Measurements from ENCODE around the gene QSER1.
A peak's percentile ranks its signal among the peaks of the same experiment; 100 is the strongest.

QSER1 gene

DNA sequence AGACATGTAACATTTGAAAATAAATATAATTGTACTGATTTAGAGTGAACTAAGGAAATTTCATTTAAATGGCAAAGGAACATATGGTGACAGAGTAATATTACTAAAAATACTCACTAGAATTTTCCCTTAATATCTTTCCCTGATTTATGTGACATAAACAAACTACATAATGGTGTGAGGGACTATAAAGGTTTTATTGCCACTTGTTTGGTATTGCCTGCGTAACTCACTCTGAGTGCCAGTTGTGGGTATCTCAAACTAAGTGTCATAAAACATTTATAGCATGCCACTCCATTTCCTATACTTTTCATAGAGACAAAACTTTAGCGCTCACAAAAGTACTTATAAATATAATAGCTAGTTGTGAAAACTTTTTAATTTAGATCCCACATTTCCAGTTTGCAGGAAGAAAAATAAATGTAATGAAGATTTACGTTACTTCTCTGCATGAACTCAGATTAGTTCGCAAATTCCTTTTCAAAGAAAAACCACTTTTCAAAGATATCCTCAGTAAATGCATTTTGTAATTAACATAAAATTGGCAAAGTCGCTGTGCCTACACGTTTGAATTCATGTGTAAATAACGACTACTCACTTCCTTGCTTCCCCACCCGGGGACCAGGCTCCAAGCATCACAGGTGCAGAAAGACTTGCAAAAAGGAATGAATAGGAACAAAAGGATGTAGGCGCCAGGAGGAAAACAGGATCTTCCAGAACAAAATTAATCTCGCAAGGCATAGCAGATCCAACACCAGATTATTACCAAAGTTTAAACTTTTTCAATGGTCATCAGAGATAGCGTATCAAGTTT is 1.6 kb upstream of the QSER1 start:
- DNase-seq = no peak

DNA sequence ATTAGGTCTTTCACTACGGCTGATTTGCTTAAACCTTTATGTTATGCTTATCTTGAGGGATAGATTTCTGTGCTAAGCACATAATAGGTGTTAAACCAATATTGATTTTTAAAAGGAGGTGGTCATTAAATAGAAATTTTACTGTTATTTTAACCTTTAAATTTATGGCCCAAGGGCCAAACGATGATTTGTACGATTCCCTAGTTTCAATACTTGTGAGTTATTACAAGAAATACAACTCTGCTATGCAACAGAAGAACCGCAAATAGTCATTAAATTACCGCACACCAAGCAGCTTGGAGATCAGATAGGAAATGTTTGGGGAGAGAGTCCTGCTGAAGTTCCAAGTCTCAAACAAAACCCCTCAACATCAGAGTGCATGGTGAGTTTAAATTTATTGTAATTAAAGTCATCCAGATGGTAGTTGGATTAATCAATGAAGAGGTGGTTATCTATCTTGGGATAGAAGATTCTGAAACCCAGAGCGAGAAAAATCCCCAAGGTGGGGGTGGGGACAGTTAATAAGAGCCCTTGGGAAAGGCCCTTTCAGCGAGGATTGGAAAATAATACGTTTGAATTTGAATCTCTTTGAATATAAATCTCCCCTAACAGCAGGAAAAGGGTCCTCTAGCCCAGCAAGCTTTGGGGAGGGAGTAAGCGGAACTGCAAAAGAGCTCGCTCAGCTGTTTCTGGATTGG is 805 bp upstream of the QSER1 start:
- DNase-seq = peak; percentile 20

DNA sequence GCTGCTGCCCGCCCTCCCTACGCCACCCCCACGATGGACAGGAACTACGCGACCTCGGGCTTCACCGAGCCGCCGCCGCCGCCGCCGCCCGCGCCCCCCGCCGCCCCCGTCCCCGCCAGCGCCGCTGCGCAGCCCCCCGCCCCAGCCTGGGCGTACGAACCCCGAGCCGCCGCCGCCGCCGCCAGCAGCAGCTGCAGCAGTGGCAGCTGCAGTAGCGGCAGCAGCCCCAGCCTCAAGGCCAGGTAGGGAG is 407 bp downstream of the QSER1 start:
- no peak for DNase-seq

DNA sequence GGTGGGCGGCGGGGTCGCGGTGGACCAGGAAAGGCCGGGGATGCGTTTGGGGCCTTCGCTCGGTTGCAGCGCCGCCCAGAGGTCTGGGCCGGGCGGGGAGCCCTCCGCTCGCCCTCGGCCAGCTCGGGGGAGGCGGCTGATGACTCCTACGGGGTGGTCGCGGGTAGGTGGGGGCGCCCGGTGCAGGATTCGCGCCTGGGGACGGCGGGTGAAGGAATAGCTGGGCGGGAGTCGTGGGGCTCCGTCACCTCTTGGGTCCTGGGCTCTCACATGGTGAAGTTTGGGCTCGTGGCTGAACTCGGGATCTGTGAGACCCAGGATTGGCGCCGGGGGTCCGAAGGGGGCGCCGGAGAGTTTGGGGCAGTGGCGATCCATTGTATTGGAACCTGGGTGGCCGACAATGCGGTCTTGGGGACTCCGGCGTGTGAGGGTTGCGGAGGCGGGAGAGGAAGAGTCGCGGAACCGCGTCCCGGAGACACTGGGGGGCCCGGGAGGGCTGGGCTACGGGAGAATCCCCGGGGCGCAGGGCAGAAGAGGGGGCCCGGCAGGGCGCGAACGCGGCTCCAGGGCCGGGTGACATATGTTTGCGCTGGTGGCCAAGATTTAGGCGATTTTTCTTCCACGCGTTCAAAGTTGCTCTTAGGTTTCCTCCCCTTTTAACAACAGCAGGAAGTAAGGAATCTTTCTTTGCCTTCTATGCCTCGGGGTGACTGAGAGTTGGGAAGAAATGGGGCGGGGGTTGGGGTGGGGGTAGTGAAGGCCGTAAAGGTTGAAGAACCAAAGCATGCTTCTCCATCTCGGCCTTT is 935 bp downstream of the QSER1 start:
- DNase-seq = peak; percentile 85

DNA sequence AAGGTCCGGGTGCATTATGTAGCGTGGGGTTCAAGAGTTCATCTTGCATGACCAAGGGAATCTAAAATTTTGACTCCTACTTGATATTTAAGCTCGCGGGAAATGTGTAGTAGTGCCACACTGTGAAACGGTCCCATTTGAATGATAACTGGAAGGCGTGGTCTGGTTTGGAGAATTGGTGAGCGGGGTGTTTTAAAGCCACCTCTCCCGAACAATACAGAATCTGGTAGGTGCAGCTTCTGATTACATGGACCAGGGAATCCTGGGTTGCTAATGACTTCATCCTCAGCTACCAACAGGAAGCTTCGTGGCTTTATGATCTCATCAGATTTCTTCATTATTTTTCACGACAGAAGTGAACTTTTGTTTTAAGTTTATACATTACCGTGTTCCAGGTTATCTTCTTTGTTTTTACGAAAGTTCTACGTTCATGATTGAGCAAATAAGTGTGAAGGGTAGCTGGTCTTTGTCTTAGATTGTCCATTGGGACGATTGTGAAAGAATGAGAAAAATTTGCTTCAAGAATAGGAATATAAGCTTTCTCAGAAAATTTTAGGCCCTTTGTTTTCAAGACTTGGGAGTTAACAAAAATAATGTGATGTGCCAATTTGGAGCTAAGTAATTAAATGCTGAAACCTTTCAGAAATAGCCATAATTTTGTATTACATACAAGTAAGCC is 1.7 kb downstream of the QSER1 start:
- no peak for DNase-seq

DNA sequence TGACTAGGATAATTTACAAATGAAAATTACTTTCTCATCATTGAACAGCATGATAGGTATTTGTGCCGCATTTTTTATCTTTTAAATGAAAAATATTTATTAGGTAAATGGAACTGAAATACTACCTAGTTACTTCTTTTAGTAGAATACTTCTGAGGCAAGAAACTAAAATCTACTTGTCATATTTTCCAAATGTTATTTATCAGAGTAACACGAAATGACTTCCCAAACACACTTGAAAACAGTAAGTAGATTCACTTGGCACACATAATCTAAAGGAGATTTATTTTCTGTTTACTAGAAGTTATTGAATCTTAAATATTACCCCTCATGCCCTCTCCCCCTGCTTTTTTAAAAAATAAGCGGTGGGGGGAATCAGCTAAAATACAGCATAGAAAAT is 2.3 kb downstream of the QSER1 start:
- no peak for DNase-seq

DNA sequence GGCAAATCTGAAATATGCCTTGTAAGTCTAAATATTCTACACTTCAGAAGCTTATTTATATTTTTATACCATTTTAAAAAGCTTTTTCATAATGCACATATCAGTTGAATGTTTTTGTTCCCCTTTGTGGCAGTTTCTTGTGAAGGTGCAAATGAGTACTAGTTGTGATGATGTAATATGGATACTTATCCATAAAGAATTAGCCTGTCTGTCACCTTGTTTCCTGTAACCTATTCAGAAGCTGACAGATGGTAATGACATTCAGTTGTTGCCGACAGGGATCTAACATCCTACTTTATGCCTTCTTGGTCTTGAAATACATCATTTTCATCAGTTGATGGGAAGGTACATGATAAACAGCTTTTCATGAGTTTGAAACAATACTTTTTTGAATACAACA is 2.9 kb downstream of the QSER1 start:
- DNase-seq = no peak

DNA sequence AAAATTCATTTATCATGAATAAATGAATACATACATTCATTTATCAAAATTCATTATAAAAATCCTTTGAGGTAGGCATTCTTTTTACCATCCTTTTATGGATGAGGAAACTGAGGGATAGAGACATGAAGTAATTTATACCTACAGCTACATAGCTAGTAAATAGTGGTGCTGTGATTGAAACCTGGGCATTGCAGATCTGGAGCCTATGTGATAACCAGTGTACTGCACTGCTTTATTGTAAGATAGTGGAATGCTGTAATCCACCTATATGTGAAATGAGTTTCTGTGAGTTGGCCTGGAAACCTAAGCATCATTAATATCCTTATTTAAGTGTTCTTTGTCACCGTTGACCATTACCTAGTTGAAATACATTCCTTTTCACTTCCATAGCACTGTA is 4.5 kb downstream of the QSER1 start:
- no peak for DNase-seq

DNA sequence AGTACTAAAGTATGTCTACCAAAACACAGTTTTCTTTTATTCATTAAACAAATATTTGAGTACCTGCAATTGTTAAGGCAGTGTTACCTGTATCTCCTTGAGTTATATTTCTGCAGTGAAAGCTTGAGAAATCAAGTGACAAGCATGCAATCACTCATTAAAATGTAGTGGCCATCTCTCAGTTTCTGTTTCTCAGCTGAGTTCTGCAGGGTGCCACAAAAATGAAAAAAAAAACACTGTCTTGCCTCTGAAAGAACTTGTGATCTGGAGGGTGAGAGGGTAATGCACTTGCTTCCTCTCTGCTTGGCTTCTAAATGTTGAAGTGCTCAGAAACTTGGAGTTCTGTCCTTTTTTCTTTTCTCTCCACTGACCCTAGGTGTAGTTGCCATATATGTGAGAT is 6.8 kb downstream of the QSER1 start:
- DNase-seq = no peak

DNA sequence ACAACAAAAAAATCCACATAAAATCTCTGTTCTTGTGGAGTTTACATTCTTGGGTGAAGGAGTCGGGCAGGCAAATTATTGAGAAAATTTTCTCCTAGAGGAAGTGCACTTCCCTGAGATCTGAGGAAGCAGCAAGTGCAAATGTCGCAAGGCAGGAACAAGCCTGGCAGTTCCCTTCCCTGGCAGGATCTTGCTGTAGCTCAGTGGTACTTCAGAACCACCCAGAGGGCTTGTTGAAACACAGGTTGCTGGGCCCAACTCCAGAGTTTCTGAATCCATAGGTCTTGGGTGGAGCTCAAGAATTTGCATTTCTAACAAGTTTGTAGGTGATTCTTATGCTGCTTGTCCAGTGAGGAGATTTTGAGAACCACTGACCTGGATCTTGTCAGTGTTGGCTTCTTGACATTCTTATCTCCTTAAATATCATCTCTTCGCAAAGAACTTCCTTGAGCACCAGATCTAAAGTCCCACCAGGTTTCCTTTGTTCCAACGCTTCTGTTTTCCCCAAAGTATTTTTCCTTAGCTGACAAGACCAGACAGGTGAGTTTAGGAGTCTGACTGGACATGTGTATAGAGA is 9.6 kb downstream of the QSER1 start:
- no peak for DNase-seq

DNA sequence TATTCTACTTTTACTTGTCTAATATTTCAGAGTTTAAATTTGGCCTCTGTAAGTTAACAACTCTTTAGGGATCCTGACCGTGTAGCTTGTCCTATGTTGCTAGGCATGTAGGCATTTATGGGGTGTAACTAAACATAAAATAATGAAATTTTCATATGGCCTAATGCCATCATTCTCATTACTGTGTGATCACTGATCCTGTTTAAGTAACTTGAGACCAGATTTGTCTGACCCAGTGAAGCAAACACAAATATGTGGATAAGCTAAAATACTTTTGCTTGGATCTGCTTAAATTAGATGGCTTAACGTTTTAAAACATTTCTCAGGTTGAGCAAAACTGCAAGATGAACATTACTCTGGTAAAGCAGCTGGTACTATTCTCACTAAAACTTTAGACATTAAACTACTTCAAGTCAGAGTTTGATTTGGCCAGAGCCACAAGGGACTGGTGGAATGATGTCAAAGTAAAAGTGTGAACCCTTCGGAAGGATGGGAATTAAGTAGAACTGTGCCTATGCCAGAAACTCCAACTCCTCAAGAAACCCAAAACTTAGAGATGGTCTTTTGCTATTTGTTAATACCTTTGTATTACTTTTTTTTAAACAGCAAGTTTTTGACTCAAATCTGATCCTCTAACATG is 12.5 kb downstream of the QSER1 start:
- DNase-seq = no peak

DNA sequence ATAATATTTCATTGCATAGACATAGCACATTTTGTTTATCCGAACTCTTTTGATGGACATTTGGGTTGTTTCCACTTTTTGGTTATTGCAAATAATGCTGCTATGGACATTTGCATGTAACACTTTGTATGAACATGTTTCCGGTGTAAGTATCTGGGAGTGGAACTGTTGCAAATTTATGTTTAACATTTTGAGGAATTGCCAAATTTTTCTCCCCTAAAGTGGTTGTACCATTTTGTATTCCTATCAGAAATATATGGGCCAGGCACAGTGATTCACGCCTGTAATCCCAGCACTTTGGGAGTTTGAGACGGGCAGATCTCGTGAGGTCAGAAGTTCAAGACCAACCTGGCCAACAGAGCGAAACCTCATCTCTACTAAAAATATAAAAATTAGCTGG is 16.0 kb downstream of the QSER1 start:
- no peak for DNase-seq

DNA sequence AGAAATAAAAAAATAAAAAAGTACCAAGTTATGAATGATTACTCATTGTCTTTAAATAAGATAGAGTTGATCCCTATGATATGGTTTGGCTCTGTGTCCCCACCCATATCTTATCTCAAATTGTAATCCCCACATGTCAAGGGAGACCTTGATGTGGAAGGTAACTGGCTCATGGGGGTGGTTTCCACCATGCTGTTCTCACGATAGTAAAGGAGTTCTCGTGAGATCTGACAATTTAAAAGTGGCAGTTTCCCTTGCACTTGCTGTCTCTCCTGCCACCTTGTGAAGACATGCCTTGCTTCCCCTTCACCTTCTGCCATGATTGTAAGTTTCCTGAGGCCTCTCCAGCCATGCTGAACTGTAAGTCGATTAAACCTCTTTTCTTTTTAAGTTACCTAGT is 18.8 kb downstream of the QSER1 start:
- DNase-seq = no peak

DNA sequence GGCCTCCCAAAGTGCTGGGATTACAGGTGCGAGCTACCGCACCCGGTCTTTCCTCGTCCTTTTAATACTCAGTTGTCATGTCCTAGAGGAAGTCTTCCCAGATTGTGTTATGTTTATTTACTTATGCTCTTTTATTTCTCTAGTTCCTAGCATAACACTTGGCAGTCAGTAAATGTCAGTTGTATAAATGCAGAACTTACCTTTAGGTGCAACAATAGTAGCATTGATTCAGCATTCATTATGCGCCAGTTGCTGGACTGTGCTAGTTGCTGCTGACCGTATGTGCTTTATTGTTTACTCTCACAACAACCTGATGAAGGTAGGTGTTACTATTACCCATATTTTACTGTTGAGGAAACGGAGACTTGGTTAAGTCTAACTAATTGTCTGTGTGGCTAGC is 20.8 kb downstream of the QSER1 start:
- no peak for DNase-seq

DNA sequence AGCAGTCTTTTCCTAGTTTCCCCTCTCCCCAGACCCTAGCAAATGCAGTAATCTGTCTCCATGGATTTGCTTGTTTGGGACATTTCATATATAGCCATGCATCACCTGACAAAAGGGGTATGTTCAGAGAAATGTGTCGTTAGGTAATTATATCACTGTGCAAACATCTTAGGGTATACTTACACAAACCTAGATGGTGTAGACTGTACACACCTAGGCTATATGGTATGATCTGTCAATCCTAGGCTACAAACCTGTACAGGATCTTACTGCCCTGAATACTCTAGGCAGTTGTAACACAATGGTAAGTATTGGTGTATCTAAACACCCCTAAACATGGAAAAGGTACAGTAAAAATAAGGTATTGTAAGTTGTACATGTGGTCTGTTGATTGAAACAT is 23.8 kb downstream of the QSER1 start:
- DNase-seq = no peak

DNA sequence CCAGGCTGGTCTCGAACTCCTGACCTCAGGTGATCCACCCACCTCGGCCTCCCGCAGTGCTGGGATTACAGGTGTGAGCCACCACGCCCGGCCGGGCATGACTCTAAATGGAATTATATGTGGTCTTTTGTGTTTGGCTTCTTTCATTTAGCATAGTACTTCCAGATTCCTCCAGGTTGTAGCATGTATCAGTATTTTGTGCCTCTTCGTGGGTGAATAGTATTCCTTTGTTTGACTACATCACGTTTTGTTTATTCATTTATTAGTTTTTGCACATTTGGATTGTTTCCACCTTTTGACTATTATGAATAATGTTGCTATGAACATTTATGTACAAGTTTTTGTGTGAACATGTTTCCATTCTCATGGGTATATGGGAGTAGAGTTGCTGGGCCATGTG is 24.4 kb downstream of the QSER1 start:
- DNase-seq = no peak

DNA sequence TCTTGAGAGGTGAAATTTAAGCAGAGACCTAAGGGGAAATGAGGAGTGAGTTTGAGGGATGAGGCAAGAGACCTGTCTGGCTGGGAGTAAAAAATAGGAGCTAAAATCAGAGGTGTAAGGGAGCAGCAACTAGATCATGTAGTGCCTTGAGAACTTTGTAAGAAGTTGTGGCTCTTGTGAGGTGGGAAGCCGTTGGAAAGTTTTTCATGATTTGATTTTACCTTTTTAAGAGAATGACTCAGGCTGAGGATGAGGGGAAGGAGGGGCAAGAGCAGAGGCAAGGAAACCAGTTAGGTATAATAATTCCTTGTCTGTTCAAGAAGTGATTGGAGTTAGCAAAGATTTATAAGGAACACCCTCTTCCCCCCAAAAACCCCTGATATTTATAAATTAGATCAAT is 25.8 kb downstream of the QSER1 start:
- DNase-seq = no peak

DNA sequence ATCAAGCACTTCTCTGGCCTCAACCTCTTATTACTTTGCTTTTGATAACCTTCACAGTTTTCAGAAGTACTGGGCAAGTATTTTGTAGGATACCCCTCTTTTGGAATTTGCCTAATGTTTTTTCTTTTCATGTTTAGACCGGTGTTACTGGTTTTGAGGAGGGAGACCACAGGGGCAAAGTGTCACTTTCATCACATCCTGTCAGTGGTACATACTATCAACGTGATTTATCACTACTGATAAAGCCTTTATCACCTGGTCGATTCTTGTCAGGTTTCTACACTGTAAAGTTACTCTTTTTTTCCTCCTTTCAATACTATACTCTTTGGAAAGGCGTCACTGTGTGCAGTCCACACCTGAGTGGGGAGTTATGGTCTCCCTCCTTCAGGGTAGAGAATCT is 26.7 kb downstream of the QSER1 start:
- no peak for DNase-seq

DNA sequence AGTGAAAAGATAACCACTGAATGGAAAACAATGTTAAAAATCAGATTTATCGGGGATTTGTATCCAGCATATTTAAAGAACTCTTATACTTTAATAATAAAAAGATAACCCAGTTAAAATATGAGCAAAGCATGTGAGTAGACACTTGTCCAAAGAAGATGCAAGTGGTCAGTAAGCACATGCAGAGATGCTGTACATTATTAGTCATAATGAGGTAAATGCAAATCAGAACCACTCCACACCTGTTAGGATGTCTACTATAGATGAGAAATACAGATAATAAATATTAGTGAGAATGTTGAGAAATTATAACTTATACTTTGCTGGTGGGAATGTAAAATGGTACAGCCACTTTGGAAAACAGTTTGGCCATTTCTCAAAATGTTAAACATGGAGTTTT is 28.0 kb downstream of the QSER1 start:
- DNase-seq = no peak

DNA sequence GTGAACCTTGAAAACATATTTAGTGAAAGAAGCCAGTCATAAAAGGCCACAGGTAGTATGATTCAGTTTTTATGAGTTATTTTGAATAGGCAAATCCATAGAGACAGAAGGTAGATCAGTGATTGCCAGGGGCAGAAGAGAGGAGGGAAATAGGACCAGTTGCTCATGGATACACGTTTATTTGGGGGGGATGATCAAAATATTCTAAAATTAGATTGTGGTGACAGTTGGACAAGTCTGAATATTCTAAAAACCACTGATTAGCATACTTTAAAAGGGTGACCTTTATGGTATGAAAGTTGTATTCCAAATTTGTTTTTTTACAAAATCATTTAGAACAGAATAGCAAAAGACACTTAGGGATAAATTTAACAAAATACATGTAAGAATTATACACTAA is 28.6 kb downstream of the QSER1 start:
- DNase-seq = no peak

DNA sequence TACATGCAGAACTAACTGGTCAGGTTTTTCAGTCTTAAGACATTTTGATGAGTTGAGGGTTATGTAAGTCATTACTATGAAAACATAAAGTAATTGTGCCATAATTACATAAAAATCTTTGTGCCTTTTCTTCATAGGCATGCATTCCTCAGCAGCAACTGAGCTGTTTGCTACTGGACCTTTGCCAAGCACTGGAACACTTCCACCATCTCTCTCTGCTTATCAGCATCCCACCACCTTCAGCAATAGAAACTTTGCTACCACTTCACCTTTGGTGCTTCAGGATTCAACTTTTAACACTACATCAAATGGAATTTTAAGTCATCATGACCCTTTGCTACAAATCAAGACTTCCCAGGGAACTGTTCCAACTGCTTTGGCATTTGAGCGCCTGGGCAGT is 39.0 kb downstream of the QSER1 start:
- DNase-seq = no peak

DNA sequence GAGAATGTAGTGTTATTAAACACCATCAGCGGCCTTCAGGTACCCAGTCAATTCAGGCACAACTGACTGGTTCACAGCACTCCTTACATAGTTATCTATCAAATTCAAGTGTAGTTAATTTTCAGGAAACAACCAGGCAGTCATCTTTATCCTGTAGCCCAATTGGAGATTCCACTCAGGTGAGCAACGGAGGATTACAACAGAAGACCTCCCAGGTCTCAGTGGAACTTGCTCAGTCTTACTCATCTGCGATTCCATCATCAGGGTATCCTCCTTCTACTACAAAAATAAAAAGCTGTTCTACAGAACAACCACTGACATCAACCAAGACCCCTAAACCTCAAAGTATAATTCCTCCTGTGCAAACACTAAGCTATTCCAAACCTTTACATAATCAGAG is 39.6 kb downstream of the QSER1 start:
- no peak for DNase-seq

All from right kidney (tissue), 1 donor.